ENCODE data around the gene LRP10.

Gene LRP10

DNA sequence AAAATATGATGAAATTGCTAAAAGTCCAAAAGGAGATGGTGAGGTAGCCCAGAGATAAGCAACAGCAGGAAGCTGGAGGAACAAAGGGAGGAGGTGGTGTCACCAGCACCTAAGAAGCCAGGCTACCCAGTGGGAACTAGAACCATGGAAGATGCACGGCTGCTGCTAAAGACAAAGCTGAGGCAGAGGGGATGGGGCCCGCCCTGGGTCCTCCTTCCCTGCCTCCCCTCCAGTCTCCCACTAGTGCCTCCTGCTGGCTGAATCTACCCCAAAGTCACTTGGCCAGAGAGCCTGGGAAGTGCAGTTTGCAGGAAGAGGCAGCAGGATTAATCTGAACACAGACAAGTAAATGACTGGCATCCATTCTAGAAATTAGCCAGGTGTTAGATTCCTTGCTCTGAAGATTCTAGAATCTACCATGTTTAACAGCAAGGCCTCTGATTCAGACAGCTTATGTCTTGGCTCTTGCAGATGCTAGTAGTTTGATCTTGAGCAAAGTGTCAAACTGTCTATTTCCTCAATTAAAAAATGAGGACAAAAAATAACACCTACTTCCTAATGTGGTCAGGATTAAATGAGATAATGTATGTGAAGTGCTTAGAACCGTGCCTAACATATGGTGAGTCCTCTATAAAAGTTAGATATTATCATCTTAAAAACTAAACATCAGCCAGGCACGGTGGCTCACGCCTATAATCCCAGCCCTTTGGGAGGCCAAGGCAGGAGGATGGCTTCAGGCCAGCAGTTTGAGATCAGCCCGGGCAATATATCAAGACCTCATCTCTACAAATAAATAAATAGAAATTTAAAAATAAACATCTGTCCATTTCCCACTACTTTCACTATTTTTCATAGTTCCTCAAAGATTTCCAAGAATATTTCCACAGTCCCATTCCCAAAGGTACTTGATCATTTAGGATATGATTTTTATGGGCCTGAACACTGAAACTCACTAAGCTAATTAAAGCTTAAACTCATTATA, 5.8 kb upstream of the LRP10 start:
- no peak for DNase-seq

DNA sequence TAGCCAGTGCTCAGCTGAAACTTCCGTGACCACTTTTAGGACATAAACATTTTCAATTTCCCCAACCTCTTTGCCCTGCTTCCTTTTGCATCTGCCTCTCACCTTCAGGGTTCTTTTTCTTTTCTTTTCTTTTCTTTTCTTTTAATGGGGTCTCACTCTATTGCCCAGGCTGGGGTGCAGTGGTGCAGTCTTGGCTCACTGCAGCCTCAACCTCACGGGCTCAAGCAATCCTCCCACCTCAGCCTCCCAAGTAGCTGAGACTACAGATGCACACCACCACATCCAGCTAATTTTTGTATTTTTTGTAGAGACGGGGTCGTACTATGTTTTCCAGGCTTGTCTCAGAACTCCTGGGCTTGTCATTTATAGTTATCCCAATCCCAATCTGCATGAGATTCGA, 4.7 kb upstream of the LRP10 start:
- no peak for DNase-seq

DNA sequence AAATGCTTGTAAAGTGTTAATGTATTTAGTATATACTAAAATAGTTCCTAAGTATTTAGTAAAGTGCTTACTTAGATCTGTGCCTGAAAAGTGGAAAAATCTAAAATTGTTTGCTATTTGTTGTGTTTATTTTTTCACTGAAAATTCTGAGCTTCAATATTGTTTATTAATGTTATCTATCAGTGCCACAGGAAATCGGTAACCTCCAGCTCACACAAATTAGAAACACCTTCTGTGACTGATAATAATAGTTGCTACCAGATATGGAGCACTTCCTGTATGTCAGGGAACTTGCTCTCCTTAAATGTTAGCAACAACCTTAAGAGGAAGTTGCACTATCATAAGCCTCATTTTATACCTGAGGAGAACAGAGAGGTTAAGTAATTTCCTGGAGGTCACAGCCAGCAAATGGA, 723 bp upstream of the LRP10 start:
- no peak for DNase-seq

DNA sequence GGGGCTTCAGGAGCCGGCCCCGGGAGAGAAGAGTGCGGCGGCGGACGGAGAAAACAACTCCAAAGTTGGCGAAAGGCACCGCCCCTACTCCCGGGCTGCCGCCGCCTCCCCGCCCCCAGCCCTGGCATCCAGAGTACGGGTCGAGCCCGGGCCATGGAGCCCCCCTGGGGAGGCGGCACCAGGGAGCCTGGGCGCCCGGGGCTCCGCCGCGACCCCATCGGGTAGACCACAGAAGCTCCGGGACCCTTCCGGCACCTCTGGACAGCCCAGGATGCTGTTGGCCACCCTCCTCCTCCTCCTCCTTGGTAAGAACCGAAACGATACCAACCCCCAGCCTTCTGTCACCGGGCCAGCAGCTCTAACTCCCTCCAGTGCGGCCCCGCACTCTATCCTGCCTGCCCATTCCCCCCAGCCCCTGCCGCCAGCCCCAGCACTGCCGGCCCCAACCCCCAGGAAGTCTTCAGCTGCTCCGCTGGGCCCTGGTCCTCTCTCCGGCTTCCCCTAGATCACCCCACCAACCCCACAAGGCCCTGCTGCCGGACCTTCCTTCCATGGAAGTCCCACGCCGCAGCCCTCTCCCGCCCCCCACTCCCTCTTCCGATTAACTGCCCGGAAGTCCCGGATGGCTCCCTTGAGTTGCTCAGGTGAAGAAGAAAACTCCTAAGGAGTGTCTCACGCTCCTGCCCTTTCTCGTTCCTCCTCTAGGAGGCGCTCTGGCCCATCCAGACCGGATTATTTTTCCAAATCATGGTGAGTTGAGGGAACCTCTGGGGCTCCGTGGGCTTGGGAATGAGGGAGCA, 693 bp downstream of the LRP10 start:
- peak; percentile 77 for DNase-seq

DNA sequence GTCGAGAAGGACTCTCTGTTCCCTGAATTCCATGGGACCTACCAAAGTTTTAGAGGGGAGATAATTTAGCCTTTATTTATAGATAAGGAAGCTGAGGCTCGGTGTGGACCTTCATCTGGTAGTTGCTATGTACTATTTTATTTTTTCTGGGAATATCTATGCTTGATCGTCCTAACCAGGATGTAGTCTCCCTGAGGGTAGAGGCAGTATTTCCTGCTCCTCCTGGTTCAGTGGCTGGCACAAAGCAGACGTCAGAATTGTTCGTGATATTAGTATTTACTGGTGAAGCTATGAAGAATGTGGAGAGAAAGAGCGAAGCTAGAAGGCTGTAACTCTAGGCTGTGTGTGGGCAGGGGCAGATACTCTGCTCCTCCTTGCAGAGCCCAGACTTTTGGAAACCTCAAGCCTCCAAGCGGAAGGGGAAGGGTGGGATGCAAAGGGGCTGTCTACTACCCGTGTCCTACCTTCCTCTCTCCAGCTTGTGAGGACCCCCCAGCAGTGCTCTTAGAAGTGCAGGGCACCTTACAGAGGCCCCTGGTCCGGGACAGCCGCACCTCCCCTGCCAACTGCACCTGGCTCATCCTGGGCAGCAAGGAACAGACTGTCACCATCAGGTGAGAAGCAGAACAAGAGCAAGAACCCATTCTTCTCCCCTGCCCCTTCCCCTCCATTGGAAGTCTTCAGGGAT, 1.4 kb downstream of the LRP10 start:
- no peak for DNase-seq

DNA sequence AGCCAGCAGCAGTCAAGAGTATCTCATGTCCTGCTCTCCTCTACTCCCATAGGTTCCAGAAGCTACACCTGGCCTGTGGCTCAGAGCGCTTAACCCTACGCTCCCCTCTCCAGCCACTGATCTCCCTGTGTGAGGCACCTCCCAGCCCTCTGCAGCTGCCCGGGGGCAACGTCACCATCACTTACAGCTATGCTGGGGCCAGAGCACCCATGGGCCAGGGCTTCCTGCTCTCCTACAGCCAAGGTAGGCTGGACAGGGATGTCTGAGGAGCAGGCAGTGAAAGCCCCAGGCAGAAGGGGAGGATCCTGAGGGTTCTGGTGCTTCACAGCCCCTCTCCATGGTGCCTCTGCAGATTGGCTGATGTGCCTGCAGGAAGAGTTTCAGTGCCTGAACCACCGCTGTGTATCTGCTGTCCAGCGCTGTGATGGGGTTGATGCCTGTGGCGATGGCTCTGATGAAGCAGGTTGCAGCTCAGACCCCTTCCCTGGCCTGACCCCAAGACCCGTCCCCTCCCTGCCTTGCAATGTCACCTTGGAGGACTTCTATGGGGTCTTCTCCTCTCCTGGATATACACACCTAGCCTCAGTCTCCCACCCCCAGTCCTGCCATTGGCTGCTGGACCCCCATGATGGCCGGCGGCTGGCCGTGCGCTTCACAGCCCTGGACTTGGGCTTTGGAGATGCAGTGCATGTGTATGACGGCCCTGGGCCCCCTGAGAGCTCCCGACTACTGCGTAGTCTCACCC, 3.6 kb downstream of the LRP10 start:
- DNase-seq: no peak

DNA sequence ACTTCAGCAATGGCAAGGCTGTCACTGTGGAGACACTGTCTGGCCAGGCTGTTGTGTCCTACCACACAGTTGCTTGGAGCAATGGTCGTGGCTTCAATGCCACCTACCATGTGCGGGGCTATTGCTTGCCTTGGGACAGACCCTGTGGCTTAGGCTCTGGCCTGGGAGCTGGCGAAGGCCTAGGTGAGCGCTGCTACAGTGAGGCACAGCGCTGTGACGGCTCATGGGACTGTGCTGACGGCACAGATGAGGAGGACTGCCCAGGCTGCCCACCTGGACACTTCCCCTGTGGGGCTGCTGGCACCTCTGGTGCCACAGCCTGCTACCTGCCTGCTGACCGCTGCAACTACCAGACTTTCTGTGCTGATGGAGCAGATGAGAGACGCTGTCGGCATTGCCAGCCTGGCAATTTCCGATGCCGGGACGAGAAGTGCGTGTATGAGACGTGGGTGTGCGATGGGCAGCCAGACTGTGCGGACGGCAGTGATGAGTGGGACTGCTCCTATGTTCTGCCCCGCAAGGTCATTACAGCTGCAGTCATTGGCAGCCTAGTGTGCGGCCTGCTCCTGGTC, 4.3 kb downstream of the LRP10 start:
- DNase-seq: no peak

DNA sequence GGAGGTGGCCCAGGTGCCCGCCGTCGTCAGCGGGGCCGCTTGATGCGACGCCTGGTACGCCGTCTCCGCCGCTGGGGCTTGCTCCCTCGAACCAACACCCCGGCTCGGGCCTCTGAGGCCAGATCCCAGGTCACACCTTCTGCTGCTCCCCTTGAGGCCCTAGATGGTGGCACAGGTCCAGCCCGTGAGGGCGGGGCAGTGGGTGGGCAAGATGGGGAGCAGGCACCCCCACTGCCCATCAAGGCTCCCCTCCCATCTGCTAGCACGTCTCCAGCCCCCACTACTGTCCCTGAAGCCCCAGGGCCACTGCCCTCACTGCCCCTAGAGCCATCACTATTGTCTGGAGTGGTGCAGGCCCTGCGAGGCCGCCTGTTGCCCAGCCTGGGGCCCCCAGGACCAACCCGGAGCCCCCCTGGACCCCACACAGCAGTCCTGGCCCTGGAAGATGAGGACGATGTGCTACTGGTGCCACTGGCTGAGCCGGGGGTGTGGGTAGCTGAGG, 5.5 kb downstream of the LRP10 start:
- DNase-seq: no peak

DNA sequence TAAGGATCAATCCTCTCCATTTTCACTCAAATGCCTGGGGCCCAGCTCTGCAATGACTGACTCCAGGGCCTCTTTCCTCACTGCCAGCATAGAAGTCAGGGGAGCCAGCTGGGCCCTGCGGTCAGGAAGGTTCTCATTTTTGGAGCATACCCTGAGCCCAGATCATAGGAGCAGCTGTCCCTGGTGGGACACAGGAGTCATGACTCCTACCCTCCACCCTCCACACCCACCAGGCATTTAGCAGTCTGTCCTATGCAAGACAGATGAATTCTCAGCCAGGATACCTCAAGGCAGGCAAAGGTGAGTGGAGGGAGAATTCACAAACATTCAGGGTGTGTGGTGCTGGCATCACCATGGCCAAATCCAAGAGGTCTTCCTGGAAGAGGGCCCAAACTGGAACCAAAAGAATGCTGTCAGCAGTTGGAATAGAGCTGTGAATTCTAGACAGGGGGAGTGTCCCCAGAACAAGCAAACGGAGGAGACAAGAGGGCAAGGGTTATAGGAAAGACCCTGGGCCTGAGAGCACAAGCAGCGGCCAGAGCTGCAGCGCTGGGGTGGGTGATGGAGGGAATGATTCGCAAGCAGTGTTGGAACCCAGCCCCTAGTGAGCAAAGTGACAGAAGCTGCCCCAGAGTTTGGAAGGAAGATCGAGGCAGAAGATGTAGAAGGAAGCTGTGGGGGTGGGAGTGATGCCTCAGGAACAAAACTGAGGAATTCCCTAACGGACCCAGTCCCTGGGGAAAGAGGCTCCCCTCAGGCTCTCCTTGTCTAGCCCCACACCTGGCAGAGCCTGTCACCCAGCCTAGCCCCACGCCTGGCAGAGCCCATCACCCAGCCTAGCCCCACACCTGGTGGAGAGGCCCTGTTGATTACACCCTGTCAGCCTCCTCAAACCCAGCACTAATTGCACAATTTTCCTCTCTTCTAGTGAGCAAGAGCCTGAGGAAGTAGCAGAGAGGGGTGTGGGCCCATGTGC, 7.0 kb downstream of the LRP10 start:
- DNase-seq: no peak

DNA sequence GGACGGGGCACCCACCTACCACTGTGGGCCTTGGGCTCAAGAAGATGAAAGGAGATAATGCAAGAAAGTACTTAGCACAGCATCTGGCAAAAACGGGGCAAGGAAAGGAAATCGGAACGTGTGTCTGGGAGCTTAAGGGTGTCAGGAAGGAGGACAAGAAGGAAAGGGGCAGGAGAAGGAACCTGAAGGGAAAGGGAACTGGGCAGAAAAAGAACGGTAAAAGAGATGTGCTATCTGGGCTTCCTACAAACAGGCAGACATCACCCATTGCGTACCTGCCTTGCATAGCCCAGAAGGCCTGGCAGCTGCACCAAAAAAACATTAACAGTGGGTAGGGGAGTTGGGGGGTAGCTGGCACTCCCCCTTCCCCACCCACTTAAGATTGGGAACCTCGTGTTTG, 10.5 kb downstream of the LRP10 start:
- no peak for DNase-seq

DNA sequence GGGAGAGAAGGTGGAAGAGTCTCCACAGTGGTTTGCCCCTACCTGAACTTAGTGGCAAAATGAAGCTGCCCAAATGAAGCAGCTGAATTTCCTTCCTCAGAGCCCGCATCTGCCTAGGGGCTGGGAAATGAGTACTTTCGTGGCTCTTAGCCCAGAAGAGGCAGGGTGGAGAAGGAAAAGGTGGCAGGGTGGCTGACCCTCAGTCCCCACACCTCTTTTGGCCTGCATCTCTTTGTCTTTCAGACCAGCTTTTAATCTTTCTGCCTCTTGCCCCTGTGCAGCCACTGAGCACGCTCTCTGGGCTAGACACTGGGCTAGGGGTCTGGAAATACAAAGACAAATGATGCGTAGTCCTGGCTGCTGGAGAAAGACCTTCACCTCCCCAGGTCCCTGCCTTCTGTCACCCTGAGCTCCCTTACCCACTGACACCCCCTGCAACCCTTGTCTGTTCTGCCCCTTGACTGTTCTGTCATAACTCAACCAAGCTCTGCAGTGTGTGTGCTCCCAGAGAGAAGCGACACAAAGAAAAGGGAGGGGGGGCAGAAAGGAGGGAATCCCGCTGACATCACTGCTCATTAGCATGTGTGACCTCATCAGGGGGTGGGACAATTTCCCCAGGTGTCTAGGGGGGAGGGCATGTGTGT, 11.1 kb downstream of the LRP10 start:
- peak; percentile 30 for DNase-seq

DNA sequence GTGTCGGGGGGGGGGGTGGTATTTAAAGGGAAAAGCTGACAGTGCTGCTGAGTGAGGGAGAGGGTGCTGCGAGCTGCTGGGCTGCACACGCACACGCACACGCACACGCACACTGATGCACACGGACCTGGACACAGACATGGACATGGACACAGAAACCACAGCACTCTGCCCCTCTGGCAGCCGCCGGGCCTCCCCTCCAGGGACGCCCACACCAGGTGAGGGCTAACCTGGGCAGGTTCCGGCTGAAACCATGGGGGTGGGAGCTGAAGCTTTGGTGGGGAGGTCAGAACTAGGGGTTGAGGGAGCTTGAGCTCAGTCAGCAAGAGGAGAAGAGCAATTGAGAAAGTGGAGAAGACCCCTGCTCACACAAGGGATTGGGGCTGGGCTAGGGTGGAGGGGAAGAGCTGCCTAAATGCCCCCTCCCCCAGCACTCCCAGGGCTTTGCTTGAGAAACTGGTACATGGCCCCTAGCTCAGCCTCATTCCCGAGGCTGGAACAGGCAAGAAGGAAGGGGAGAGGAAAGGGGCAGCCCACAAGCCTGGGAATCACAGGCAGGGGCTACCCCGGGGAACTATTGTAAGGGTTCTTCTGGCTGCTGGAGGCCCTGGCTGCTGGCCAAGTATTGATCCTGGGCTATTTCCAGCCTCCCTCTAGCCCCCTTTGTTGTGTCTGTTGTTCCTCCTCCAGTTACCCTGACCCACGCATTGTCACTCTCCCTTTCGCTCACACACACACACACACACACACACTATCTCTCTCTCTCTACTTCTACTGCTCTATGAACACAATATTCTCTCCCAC, 11.8 kb downstream of the LRP10 start, which contains the start of gene REM2:
TSS of gene REM2 (plus strand) at position 50 of the 804 bp plus-strand sequence. CDS start at position 116, 66 bp downstream.
- DNase-seq: no peak

DNA sequence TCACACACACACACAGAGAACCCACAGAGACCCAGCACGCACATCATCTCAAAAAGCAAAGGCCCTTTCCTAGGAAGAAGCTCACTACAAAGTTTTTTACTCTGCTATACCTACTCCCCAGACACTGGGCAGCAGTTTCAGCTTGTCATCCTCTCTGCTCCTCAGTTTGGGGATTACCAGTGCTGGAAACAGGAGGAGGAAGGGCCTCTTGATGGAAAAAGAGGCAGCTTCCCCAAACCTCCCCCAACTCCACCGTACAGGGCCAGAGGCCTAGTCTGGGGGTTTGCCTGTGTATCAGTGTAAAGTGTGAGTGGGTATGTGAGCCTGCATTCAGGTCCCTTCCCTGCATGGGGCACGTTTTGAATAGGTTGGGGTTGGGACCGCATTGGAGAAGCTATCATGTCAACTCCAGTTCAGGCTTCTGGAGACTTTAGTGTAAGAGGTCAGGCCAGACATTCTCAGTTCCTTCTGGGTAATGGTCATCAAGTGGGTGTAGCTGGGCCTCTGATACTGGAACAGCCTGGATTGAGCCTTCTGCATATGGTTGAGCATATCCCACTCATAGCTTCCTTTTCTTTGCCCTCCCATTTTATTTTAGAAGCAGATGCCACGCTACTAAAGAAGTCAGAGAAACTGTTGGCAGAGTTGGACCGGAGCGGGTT, 12.7 kb downstream of the LRP10 start:
- DNase-seq: no peak

DNA sequence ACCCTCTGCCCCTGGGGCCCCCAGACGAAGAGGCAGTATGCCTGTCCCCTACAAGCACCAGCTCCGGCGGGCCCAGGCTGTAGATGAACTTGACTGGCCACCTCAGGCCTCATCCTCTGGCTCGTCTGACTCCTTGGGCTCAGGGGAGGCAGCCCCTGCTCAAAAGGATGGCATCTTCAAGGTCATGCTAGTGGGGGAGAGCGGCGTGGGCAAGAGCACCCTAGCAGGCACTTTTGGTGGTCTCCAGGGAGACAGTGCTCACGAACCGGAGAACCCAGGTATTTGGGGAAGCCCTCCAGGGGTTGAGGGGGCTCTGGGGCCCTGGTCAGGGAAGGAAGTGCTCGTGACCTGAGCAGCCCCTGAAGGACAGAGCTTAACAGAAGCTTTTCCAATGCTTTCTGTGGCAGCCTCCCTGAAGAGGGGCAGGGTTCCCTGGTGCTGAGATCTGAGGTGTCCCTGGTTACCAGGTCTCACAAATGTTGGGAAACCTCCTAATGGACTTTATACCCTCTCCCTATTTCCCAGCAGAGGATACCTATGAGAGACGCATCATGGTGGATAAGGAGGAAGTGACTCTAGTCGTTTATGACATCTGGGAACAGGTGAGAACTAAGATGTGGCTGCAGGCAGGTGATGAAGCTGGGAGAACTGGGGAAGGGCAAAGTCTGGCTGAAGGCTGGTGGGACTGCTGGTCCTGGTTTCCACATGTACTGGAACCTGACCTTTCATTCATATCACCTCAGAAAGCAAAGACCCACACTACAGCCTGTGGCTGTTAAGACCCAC, 13.4 kb downstream of the LRP10 start:
- DNase-seq: no peak

DNA sequence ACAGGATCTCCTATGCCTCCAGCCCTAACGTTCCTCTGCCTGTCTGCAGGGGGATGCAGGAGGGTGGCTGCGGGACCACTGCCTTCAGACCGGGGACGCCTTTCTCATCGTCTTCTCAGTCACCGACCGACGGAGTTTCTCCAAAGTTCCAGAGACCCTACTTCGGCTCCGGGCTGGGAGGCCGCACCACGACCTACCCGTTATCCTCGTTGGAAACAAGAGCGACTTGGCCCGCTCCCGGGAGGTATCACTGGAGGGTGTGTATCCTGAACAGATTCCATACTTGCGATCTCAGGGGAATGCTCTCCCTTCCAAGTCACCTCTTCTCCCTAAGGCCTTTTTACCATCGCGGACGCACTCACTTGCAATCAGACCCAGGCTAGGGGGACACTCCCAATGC, 14.4 kb downstream of the LRP10 start:
- DNase-seq: no peak

DNA sequence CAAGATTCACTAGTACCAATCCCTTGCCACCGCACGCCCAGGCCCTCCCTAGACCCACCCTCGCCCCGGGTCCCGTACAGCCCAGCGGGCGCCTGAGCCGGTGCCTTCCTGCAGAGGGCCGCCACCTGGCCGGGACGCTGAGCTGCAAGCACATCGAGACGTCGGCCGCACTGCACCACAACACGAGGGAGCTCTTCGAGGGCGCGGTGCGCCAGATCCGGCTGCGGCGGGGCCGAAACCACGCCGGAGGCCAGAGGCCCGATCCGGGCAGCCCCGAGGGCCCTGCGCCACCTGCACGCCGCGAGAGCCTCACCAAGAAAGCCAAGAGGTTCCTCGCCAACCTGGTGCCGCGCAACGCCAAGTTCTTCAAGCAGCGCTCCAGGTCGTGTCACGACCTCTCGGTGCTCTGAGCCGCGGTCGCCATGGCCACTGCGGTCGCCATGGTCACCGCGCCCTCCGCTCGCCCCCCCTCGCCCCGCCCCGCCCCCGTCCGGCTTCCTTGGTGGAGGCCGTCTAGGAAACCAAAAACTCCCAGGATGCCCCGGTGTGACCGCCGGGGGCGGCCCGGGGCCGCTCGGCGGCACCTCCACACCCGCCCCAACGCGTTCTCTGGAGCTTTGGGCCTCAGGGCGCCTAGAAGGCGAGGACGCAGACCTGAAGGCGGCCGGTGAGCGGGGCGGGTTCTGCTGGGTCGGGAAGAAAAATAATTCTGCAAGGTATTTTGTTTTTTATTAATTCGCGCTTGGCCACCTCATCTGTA, 15.1 kb downstream of the LRP10 start:
- DNase-seq: peak; percentile 78

All from activated naive CD4-positive, alpha-beta T cell treated with Interleukin-2 at 50 U/mL for 16 hours (primary cell).